Small intestine (tissue), 7 donors: ENCODE results near the gene DRICH1. TPM values are rescaled to one million over a fixed set of nuclear protein-coding genes. Genes with fewer than 3 reads are reported as not detected.
"Not testable (repeated sequence)": the region's sequence is repeated elsewhere in the genome, so short reads cannot be mapped to it uniquely, and the experiment has no call there.

Source experiments
- DNase-seq, 2 donors: peaks; one replicate each; pipeline versions ENCODE4 v3.0.0 to v3.0.0-alpha.2; 2013
- FAIRE-seq: peaks from 2 replicates; lab custom pipeline; 2012; peaks lifted over from hg19 to GRCh38; lab: Jason Lieb, UNC
- H3K27ac ChIP-seq, 3 donors: one replicate each; pipeline ENCODE4 v1.5.1; 2013; ENCODE audit warnings: low read length in 2 of 3, mild to moderate bottlenecking in 2 of 3, control low read depth in 1 of 3, inconsistent platforms in 1 of 3, low read depth in 1 of 3, moderate library complexity in 1 of 3
- H3K27me3 ChIP-seq, 3 donors: one replicate each; pipeline ENCODE4 v1.6.1; 2013; ENCODE audit warnings: low read length in 3 of 3, inconsistent platforms in 1 of 3; ENCODE audit not compliant: control insufficient read depth in 3 of 3, insufficient read depth in 3 of 3
- H3K36me3 ChIP-seq, 3 donors: one replicate each; pipeline ENCODE4 v1.6.1; 2013; ENCODE audit warnings: low read length in 3 of 3, inconsistent platforms in 1 of 3, low read depth in 1 of 3, mild to moderate bottlenecking in 1 of 3, moderate library complexity in 1 of 3; ENCODE audit not compliant: control insufficient read depth in 3 of 3, insufficient read depth in 2 of 3
- H3K4me1 ChIP-seq, 3 donors: one replicate each; pipeline ENCODE4 v1.6.1; 2013; ENCODE audit warnings: low read length in 2 of 3, inconsistent platforms in 1 of 3, low read depth in 1 of 3, mild to moderate bottlenecking in 1 of 3, moderate library complexity in 1 of 3; ENCODE audit not compliant: control insufficient read depth in 3 of 3, insufficient read depth in 2 of 3
- H3K4me3 ChIP-seq, 3 donors: one replicate each; pipeline ENCODE4 v1.5.1; 2013; ENCODE audit warnings: low read length in 3 of 3, control low read depth in 1 of 3, inconsistent platforms in 1 of 3, low read depth in 1 of 3, mild to moderate bottlenecking in 1 of 3, moderate library complexity in 1 of 3
- H3K9me3 ChIP-seq, 2 donors: one replicate each; pipeline ENCODE4 v1.6.1; 2013; ENCODE audit warnings: low read depth in 1 of 2, low read length in 1 of 2; ENCODE audit not compliant: control insufficient read depth in 2 of 2, insufficient read depth in 1 of 2
- WGBS, 3 donors: extraction: QIAGEN DNeasy Blood & Tissue Kit; methylation state at CpG; one replicate each; pipeline ENCODE4 v1.1.7; 2013; 5-methylcytosine and 5-hydroxymethylcytosine counted together
- polyA plus RNA-seq, 4 donors: library from polyadenylated mRNA; stranded (reverse) in 3 of 4; unstranded in 1 of 4; fragments of 200-250 nt in 3 of 4; fragments of 120-200 nt in 1 of 4; gene quantifications; one replicate each; pipeline versions ENCODE4 v1.2.1 to v1.2.3, GENCODE V29; 2013
- donor health status: healthy with polysubstance abuse.
- donor health status: control.
- donor health status: control.
- donor health status: Bipolar disorder and iron deficiency.
- donor health status: healthy.

The DRICH1 gene
- polyA plus RNA-seq, 4 donors, result 0.30 to 1.8 (median 0.97) TPM

GRCh38 chr22:23597576-23598268 lies 34.4 kb downstream of the DRICH1 start:
- 63 to 78% (median 66%) methylated on average over 4 to 5 of the region's 7 CpGs for WGBS, 3 donors
- H3K9me3 ChIP-seq, H3K4me1 ChIP-seq, H3K27ac ChIP-seq, DNase-seq, H3K27me3 ChIP-seq, H3K4me3 ChIP-seq, H3K36me3 ChIP-seq, FAIRE-seq: not testable (repeated sequence)

DNA sequence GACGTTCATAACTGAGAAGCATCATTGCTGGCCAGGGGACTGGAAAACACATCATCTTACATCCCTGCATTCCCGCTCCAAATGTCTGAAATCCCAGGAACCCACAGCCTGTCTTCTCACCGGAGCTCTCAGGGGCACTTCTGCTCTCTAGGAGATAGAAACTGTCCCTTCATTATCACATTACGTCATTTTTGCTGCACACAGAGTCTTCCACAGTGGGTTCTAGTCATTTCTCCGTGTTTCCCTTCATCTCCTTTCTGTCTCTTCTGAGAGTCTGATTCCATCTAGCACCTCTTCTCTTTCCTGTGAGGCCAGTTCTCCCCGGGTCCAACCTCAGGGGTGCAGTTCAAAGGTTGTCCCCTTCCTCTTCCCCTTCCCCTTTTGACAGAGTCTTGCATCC lies 36.2 kb downstream of the DRICH1 start:
- DNase-seq, H3K4me3 ChIP-seq, H3K36me3 ChIP-seq, H3K9me3 ChIP-seq, H3K4me1 ChIP-seq, FAIRE-seq, H3K27ac ChIP-seq, H3K27me3 ChIP-seq: not testable (repeated sequence)
- WGBS, 3 donors, result 38 to 41% (median 41%) methylated on average over 6 of the region's 6 CpGs

DNA sequence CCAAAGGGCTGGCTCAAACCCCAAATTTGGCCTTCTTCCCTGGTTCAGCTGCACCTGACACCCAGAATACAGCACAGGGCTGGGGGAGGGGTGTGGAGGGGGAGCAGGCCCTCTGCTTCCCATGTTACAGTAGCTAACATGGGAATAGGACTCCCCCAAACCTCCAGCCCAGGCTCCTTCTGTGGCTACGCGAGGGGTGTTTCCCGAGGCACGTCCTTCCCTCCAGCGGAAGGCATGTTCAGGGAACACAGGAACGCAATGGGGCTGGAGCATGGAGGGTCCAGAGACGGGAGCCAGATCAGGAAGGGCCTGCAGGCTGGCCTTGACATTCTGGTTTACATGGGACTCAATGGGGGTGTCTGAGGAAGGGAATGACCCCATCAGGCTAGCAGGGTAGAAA lies 40.3 kb downstream of the DRICH1 start:
- WGBS, 3 donors, result 81 to 95% (median 91%) methylated on average over 7 of the region's 7 CpGs
- no peaks in the 10 kb centered on the region for H3K4me1 ChIP-seq

DNA sequence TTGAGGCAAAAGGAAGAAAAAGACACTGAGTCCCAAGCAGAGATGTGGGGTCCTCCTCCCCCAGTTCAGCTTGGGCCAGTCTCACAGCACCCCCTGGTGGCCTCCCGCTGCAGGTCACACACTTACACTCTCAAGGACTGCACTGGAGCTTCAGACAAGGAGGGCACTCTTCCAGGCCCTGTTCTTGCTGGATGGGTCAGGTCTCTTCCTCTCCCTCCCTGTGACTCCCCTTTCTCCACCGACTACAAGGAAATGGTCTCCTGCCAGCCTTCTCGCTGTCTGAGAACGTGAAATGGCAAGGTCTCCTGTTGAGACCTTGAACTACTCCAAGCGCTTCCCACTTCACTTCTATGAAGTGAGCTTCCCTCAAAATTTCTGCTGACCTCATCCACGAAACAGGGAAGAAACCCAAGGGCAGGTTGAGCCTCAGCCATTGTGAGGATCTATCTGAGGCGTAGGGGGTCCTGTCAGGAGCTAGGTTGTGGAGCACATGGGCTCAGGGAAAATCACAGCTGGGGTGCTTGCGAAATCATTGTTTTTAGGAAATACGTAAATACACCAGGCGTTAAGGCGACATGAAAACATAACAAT lies 40.8 kb downstream of the DRICH1 start:
- Histone ChIP-seq H3K4me3 (no peak overlapping the region), H3K27ac (no peak overlapping the region), H3K4me1 (no peaks in the 10 kb centered on the region), H3K27me3 (no peaks in the 10 kb centered on the region), H3K9me3 (peaks cover 0 to 3% of the 10 kb centered on the region in 2 donors), H3K36me3 (no peaks in the 10 kb centered on the region)
- WGBS, 3 donors, result 47 to 49% (median 48%) methylated on average over 11 of the region's 11 CpGs
- DNase-seq (peak; percentile 31 to 67), FAIRE-seq (no peak)

More for the DNA sequence above, 40.3 kb downstream of the DRICH1 start:
- Histone ChIP-seq H3K27me3 (no peaks in the 10 kb centered on the region), H3K9me3 (peaks cover 0 to 3% of the 10 kb centered on the region in 2 donors), H3K27ac (no peak overlapping the region), H3K4me3 (no peak overlapping the region), H3K36me3 (no peaks in the 10 kb centered on the region)
- FAIRE-seq (no peak), DNase-seq (no peak)

DNA sequence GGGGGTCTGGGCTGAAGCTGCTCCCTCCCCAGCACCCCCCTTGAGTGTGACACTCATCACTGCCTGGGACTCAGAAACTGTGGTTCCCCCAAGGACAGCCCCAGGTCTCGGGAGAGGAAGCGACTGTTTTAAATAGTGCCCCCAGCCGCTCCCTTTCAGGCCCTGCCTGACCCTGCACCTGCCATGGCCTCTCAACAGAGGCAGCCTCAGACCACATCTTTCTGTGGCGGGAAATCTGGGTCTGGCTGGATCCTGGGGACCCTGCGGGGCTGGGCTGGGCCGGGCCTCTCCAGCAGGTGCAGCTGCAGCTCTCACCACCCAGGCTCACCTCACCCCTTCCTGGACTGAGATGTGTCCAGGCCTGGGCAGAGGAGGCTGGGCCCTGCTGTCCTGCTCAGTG lies 48.3 kb downstream of the DRICH1 start:
- H3K4me1 ChIP-seq, result no peaks in the 10 kb centered on the region
- H3K27ac ChIP-seq, result no peak overlapping the region
- 52 to 76% (median 69%) methylated on average over 6 of the region's 6 CpGs for WGBS, 3 donors
- no peaks in the 10 kb centered on the region for H3K9me3 ChIP-seq
- no peaks in the 10 kb centered on the region for H3K36me3 ChIP-seq
- FAIRE-seq (no peak), DNase-seq (no peak)
- H3K4me3 ChIP-seq, result no peak overlapping the region
- no peaks in the 10 kb centered on the region for H3K27me3 ChIP-seq

GRCh38 chr22:23583153-23583552 lies 49.0 kb downstream of the DRICH1 start:
- Histone ChIP-seq H3K4me3 (no peak overlapping the region), H3K4me1 (no peaks in the 10 kb centered on the region), H3K27me3 (peaks cover 0 to 2% (median 0%) of the 10 kb centered on the region in 3 donors), H3K36me3 (no peaks in the 10 kb centered on the region), H3K9me3 (no peaks in the 10 kb centered on the region), H3K27ac (no peak overlapping the region)
- FAIRE-seq (no peak), DNase-seq (no peak)
- 56 to 73% (median 57%) methylated on average over 7 of the region's 7 CpGs for WGBS, 3 donors

- 67 to 78% (median 71%) methylated on average over 8 of the region's 8 CpGs for WGBS, 3 donors
- H3K9me3 ChIP-seq, result no peaks in the 10 kb centered on the region
- H3K4me3 ChIP-seq, result no peak overlapping the region
- no peak overlapping the region for H3K27ac ChIP-seq
- H3K36me3 ChIP-seq, result no peaks in the 10 kb centered on the region
- no peak for DNase-seq
- no peak for FAIRE-seq
- H3K27me3 ChIP-seq, result peaks cover 0 to 3% (median 0%) of the 10 kb centered on the region in 3 donors
- no peaks in the 10 kb centered on the region for H3K4me1 ChIP-seq
Measured at GRCh38 chr22:23581260-23581650, 50.9 kb downstream of the DRICH1 start.

- FAIRE-seq (no peak), DNase-seq (no peak)
- Histone ChIP-seq H3K4me1 (no peaks in the 10 kb centered on the region), H3K36me3 (no peaks in the 10 kb centered on the region), H3K4me3 (no peak overlapping the region), H3K27ac (no peak overlapping the region), H3K9me3 (no peaks in the 10 kb centered on the region), H3K27me3 (peaks cover 0 to 3% (median 0%) of the 10 kb centered on the region in 3 donors)
- WGBS, 3 donors, result 55 to 72% (median 63%) methylated on average over 11 of the region's 11 CpGs
Measured at GRCh38 chr22:23580576-23581259, 51.4 kb downstream of the DRICH1 start.
